H1 (cell line): ENCODE data around the gene KRTAP10-4.

Experiments used
- PHF8 ChIP-seq: fragments of 200-600 bp; sonication (generic); conservative IDR thresholded peaks from 2 replicates; pipeline ENCODE4 v1.7.1; 2012; ENCODE audit warnings: low read depth, mild to moderate bottlenecking, inconsistent platforms, low read length, moderate library complexity
- POLR2AphosphoS5 ChIP-seq: IDR thresholded peaks from 2 replicates; pipeline ENCODE4 v1.6.1; 2011; ENCODE audit warnings: low read depth, low read length
- RFX5 ChIP-seq: IDR thresholded peaks from 2 replicates; pipeline ENCODE4 v1.6.1; 2011; ENCODE audit warnings: low read depth, low read length, improper control_type of control experiment, borderline replicate concordance
- RNF2 ChIP-seq: fragments of 200-900, 300-1000 bp; sonication (generic); IDR thresholded peaks from 2 replicates; pipeline ENCODE4 v1.7.1; 2016; ENCODE audit warnings: borderline replicate concordance, low read depth, mild to moderate bottlenecking, antibody characterized with exemption, low read length; ENCODE audit not compliant: poor library complexity, severe bottlenecking; ENCODE audit errors: missing control alignments
- SP2 ChIP-seq: IDR thresholded peaks from 2 replicates; pipeline ENCODE4 v1.6.1; 2012; ENCODE audit warnings: mild to moderate bottlenecking, low read length, inconsistent platforms
- SRF ChIP-seq: IDR thresholded peaks from 2 replicates; pipeline ENCODE4 v1.6.1; 2011; ENCODE audit warnings: mild to moderate bottlenecking, low read depth, low read length, moderate library complexity
- TF ChIP-seq, protein P1 (sequence below), 3 experiments: IDR thresholded peaks; 1 replicate in 2 of 3; 2 replicates in 1 of 3; pipeline versions ENCODE4 v1.5.1 to v1.6.1; 2011; ENCODE audit warnings: low read length in 3 of 3, mild to moderate bottlenecking in 3 of 3, inconsistent platforms in 2 of 3, low read depth in 1 of 3, moderate library complexity in 1 of 3; ENCODE audit not compliant: insufficient read depth in 1 of 3; ENCODE audit errors: control extremely low read depth in 1 of 3

DNA sequence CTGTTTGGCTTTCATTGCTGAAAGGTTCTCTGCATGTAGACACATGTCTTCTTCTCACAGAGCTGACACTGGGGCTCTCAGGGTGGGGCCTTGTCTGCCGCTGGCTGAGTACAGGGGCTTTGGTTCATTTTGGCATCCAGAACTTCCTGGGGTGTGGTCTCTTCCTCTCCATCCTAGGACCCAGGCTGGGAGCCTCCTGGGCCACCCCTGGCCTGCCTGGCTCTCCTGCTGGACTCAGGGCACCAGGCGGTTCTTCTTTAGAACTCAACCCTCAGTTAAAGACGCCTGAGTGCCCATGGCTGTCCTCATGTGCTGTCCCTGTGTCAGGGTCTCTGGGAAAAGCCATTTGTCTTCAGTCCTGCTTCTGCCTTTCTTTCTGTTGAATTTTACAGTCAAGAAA lies 12.4 kb downstream of the KRTAP10-4 start:
- TF ChIP-seq RFX5: no peak
- TF ChIP-seq POLR2AphosphoS5: no peak
- TF ChIP-seq, protein P1, sequence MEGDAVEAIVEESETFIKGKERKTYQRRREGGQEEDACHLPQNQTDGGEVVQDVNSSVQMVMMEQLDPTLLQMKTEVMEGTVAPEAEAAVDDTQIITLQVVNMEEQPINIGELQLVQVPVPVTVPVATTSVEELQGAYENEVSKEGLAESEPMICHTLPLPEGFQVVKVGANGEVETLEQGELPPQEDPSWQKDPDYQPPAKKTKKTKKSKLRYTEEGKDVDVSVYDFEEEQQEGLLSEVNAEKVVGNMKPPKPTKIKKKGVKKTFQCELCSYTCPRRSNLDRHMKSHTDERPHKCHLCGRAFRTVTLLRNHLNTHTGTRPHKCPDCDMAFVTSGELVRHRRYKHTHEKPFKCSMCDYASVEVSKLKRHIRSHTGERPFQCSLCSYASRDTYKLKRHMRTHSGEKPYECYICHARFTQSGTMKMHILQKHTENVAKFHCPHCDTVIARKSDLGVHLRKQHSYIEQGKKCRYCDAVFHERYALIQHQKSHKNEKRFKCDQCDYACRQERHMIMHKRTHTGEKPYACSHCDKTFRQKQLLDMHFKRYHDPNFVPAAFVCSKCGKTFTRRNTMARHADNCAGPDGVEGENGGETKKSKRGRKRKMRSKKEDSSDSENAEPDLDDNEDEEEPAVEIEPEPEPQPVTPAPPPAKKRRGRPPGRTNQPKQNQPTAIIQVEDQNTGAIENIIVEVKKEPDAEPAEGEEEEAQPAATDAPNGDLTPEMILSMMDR (IDR thresholded peaks at IDR 0.05; ENCODE audit: control extremely low read depth in 1 of 3, insufficient read depth in 1 of 3, low read depth in 1 of 3, low read length in 3 of 3): no peak
- TF ChIP-seq RNF2: no peak
- TF ChIP-seq PHF8: no peak
- TF ChIP-seq SP2: no peak
- TF ChIP-seq SRF: no peak
